ENCODE measurements around the gene TGM2.
"Not testable (repeated sequence)": the region's sequence is repeated elsewhere in the genome, so short reads cannot be mapped to it uniquely, and the experiment has no call there.

Gene TGM2

GRCh38 chr20:38106461-38106860, 58.6 kb downstream of the TGM2 start:
- DNase-seq: no peak
- Histone ChIP-seq H3K27me3 (replicated peaks; ENCODE audit: insufficient read depth, low read length) (no peaks in the 10 kb centered on the region), H4K20me1 (ENCODE audit: insufficient read depth, low read length) (no peaks in the 10 kb centered on the region), H3K9ac (ENCODE audit: low read length) (no peak overlapping the region), H3K4me1 (ENCODE audit: low read length) (no peaks in the 10 kb centered on the region), H3K79me2 (ENCODE audit: low read length) (no peaks in the 10 kb centered on the region), H3K4me2 (ENCODE audit: low read depth, low read length) (no peak overlapping the region), H3K36me3 (replicated peaks; ENCODE audit: insufficient read depth, low read length) (no peaks in the 10 kb centered on the region), H3K9me3 (replicated peaks; ENCODE audit: insufficient read depth, low read length) (no peaks in the 10 kb centered on the region), H3F3A (ENCODE audit: insufficient read depth, low read length) (no peaks in the 10 kb centered on the region), H2AFZ (ENCODE audit: low read length) (no peak overlapping the region), H3K27ac (ENCODE audit: low read length) (no peak overlapping the region), H3K9me2 (replicated peaks; ENCODE audit: insufficient read depth, low read length) (no peaks in the 10 kb centered on the region), H3K4me3 (ENCODE audit: low read length) (no peak overlapping the region)
- TF ChIP-seq CTCF (IDR thresholded peaks at IDR 0.05; ENCODE audit: low read length) (no peak), EZH2 (optimal IDR thresholded peaks at IDR 0.05; ENCODE audit: low read depth, low read length) (no peak)

- Histone ChIP-seq H3K9me2 (replicated peaks; ENCODE audit: insufficient read depth, low read length) (no peaks in the 10 kb centered on the region), H2AFZ (ENCODE audit: low read length) (no peak overlapping the region), H3K27ac (ENCODE audit: low read length) (no peak overlapping the region), H3K79me2 (ENCODE audit: low read length) (no peaks in the 10 kb centered on the region), H3F3A (ENCODE audit: insufficient read depth, low read length) (no peaks in the 10 kb centered on the region), H3K27me3 (replicated peaks; ENCODE audit: insufficient read depth, low read length) (no peaks in the 10 kb centered on the region), H3K9me3 (replicated peaks; ENCODE audit: insufficient read depth, low read length) (no peaks in the 10 kb centered on the region), H3K4me1 (ENCODE audit: low read length) (peaks cover 10% of the 10 kb centered on the region; the same call in 1 of the 2 replicates), H3K4me3 (ENCODE audit: low read length) (no peak overlapping the region), H3K9ac (ENCODE audit: low read length) (no peak overlapping the region), H3K36me3 (replicated peaks; ENCODE audit: insufficient read depth, low read length) (no peaks in the 10 kb centered on the region), H3K4me2 (ENCODE audit: low read depth, low read length) (no peak overlapping the region), H4K20me1 (ENCODE audit: insufficient read depth, low read length) (no peaks in the 10 kb centered on the region)
- TF ChIP-seq CTCF (IDR thresholded peaks at IDR 0.05; ENCODE audit: low read length) (no peak), EZH2phosphoT487 (IDR thresholded peaks at IDR 0.05; ENCODE audit: low read length) (no peak), EZH2 (optimal IDR thresholded peaks at IDR 0.05; ENCODE audit: low read depth, low read length) (no peak)
- DNase-seq: no peak
Observed at GRCh38 chr20:38104285-38104684, 60.8 kb downstream of the TGM2 start.

- not testable (repeated sequence) for H3F3A ChIP-seq (ENCODE audit: insufficient read depth, low read length); H3K9me3 ChIP-seq (replicated peaks; ENCODE audit: insufficient read depth, low read length); H3K4me2 ChIP-seq (ENCODE audit: low read depth, low read length); H3K9me2 ChIP-seq (replicated peaks; ENCODE audit: insufficient read depth, low read length); H3K9ac ChIP-seq (ENCODE audit: low read length); DNase-seq; H3K27ac ChIP-seq (ENCODE audit: low read length); H3K36me3 ChIP-seq (replicated peaks; ENCODE audit: insufficient read depth, low read length); H3K4me3 ChIP-seq (ENCODE audit: low read length); H2AFZ ChIP-seq (ENCODE audit: low read length); H3K27me3 ChIP-seq (replicated peaks; ENCODE audit: insufficient read depth, low read length); H3K79me2 ChIP-seq (ENCODE audit: low read length); H4K20me1 ChIP-seq (ENCODE audit: insufficient read depth, low read length)
- H3K4me1 ChIP-seq (ENCODE audit: low read length): peaks cover 10% of the 10 kb centered on the region; the same call in 1 of the 2 replicates
Observed at GRCh38 chr20:38102206-38102605, 62.9 kb downstream of the TGM2 start.

- H3K4me1 ChIP-seq (ENCODE audit: low read length): peaks cover 21% of the 10 kb centered on the region
- no peak overlapping the region for H3K27ac ChIP-seq (ENCODE audit: low read length)
- no peak overlapping the region for H3K9ac ChIP-seq (ENCODE audit: low read length)
- no peak overlapping the region for H2AFZ ChIP-seq (ENCODE audit: low read length)
- H3K27me3 ChIP-seq (replicated peaks; ENCODE audit: insufficient read depth, low read length): no peaks in the 10 kb centered on the region
- no peak overlapping the region for H3K4me3 ChIP-seq (ENCODE audit: low read length)
- no peaks in the 10 kb centered on the region for H3K9me3 ChIP-seq (replicated peaks; ENCODE audit: insufficient read depth, low read length)
- DNase-seq: no peak
- H3K4me2 ChIP-seq (ENCODE audit: low read depth, low read length): no peak overlapping the region
- H3K79me2 ChIP-seq (ENCODE audit: low read length): no peaks in the 10 kb centered on the region
- TF ChIP-seq EZH2phosphoT487 (IDR thresholded peaks at IDR 0.05; ENCODE audit: low read length) (no peak), CTCF (IDR thresholded peaks at IDR 0.05; ENCODE audit: low read length) (no peak), EZH2 (optimal IDR thresholded peaks at IDR 0.05; ENCODE audit: low read depth, low read length) (no peak)
- H3K9me2 ChIP-seq (replicated peaks; ENCODE audit: insufficient read depth, low read length): no peaks in the 10 kb centered on the region
- no peaks in the 10 kb centered on the region for H3K36me3 ChIP-seq (replicated peaks; ENCODE audit: insufficient read depth, low read length)
- H3F3A ChIP-seq (ENCODE audit: insufficient read depth, low read length): no peaks in the 10 kb centered on the region
- no peaks in the 10 kb centered on the region for H4K20me1 ChIP-seq (ENCODE audit: insufficient read depth, low read length)
Observed at GRCh38 chr20:38098952-38099351, 66.1 kb downstream of the TGM2 start.
